OCI-LY7 (cell line): ENCODE data around the gene AVL9. TPM values are rescaled to one million over a fixed set of nuclear protein-coding genes. Genes with fewer than 3 reads are reported as not detected.
A peak's percentile ranks its signal among the peaks of the same experiment; 100 is the strongest.

ENCODE experiments used
- BruUV-seq: library from RNA; stranded (reverse); fragments of 400-500 nt; replicated peaks from 2 replicates; lab custom pipeline; 2021; lab: Mats Ljungman, UMichigan
- CTCF ChIA-PET: fragments of 300-600 bp; sonication (Branson Sonifier 250); formaldehyde crosslinking; loops from one replicate; lab custom pipeline; 2022; ENCODE audit warnings: antibody characterized with exemption; ENCODE audit not compliant: unreplicated experiment; lab: Charles Lee
- POLR2A ChIA-PET: fragments of 300-600 bp; sonication (Branson Sonifier 250); formaldehyde crosslinking; loops from one replicate; lab custom pipeline; 2022; ENCODE audit warnings: antibody characterized with exemption; lab: Charles Lee
- DNase-seq: peaks from one replicate; pipeline ENCODE4 v3.0.0-alpha.2; 2015; ENCODE audit warnings: low spot score
- H2AFZ ChIP-seq: fragments of 200-600 bp; sonication (generic), shearing (Covaris generic); 2 replicates; pipeline ENCODE4 v1.6.1; 2014; ENCODE audit warnings: mild to moderate bottlenecking, antibody characterized with exemption, low read length, moderate library complexity
- H3K27ac ChIP-seq: fragments of 200-600 bp; sonication (generic); 2 replicates; pipeline ENCODE4 v1.5.1; 2014; ENCODE audit warnings: mixed run types, low read depth, mild to moderate bottlenecking, moderate library complexity, low read length, inconsistent platforms; ENCODE audit not compliant: poor library complexity, severe bottlenecking
- H3K36me3 ChIP-seq: fragments of 200-600 bp; sonication (generic); 2 replicates; pipeline ENCODE4 v1.6.1; 2014; ENCODE audit warnings: mild to moderate bottlenecking, antibody characterized with exemption, low read length, moderate library complexity, mixed read lengths; ENCODE audit not compliant: insufficient read depth
- H3K4me1 ChIP-seq: fragments of 200-600 bp; sonication (generic); 2 replicates; pipeline ENCODE4 v1.5.1; 2014; ENCODE audit warnings: mild to moderate bottlenecking, low read length; ENCODE audit not compliant: insufficient read depth, poor library complexity, severe bottlenecking
- H3K4me2 ChIP-seq: fragments of 200-600 bp; sonication (generic); 2 replicates; pipeline ENCODE4 v1.6.1; 2014; ENCODE audit warnings: mild to moderate bottlenecking, low read length
- H3K4me3 ChIP-seq: fragments of 200-600 bp; sonication (generic); 2 replicates; pipeline ENCODE4 v1.5.1; 2014; ENCODE audit warnings: mild to moderate bottlenecking, low read depth, low read length; ENCODE audit not compliant: poor library complexity, severe bottlenecking
- H3K79me2 ChIP-seq: fragments of 200-600 bp; sonication (generic); 2 replicates; pipeline ENCODE4 v1.6.1; 2016; ENCODE audit warnings: low read depth, mild to moderate bottlenecking, low read length, moderate library complexity, mixed read lengths; ENCODE audit not compliant: insufficient read depth
- H3K9me2 ChIP-seq: fragments of 200-600 bp; sonication (generic); 2 replicates; pipeline ENCODE4 v1.6.1; 2016; ENCODE audit warnings: mild to moderate bottlenecking, low read length, mixed read lengths; ENCODE audit not compliant: insufficient read depth
- H3K9me3 ChIP-seq: fragments of 200-600 bp; sonication (generic); 2 replicates; pipeline ENCODE4 v1.6.1; 2014; ENCODE audit warnings: mild to moderate bottlenecking, mixed run types, low read length, mixed read lengths
- H4K20me1 ChIP-seq: fragments of 200-600 bp; sonication (generic); 2 replicates; pipeline ENCODE4 v1.6.1; 2014; ENCODE audit warnings: mild to moderate bottlenecking, antibody characterized with exemption, low read length, moderate library complexity, mixed read lengths; ENCODE audit not compliant: insufficient read depth
- CTCF ChIP-seq: fragments of 200-600 bp; sonication (generic); conservative IDR thresholded peaks from 2 replicates; pipeline ENCODE4 v1.5.1; 2014; ENCODE audit warnings: mild to moderate bottlenecking, antibody characterized with exemption, low read length, moderate library complexity, mixed read lengths
- EZH2phosphoT487 ChIP-seq: fragments of 200-600 bp; sonication (generic); IDR thresholded peaks from 2 replicates; pipeline ENCODE4 v1.6.1; 2018; ENCODE audit warnings: low read depth, borderline replicate concordance, mild to moderate bottlenecking, mixed run types, antibody characterized with exemption, low read length, moderate library complexity, mixed read lengths
- intact Hi-C: fragments of 100-400 bp; cut with micrococcal nuclease; formaldehyde crosslinking; loops from one replicate; pipeline ENCODE4 v1.10.0; 2022; ENCODE audit not compliant: unreplicated experiment
- total RNA-seq, 2 experiments: library from RNA; depleted of rRNA in 1 of 2; stranded (reverse); fragments of >200 nt in 1 of 2; shearing (Covaris generic) in 1 of 2; gene quantifications; 2 replicates each; pipeline ENCODE4 v1.2.3, GENCODE V29; 2014 to 2022

AVL9 gene
- total RNA-seq, 2 experiments from 2014 or later: 36.6 to 54.9 TPM

GRCh38 chr7:32518534-32519140, 23.3 kb downstream of the AVL9 start:
- H3K36me3 ChIP-seq: peaks cover 83% of the 10 kb centered on the region
- peaks cover 59% of the 10 kb centered on the region for H3K9me3 ChIP-seq
- intact Hi-C loops: no loop called here
- no peak overlapping the region for H3K4me2 ChIP-seq
- DNase-seq: peak; percentile 77
- H3K27ac ChIP-seq: no peak overlapping the region
- POLR2A ChIA-PET: interaction anchor here (0.7 kb wide), 1 partner anchor 14 kb away, joined by 3 read pairs; no protein-coding TSS in a partner anchor
- no peak overlapping the region for H2AFZ ChIP-seq
- H3K4me1 ChIP-seq: peaks cover 6% of the 10 kb centered on the region
- CTCF ChIA-PET: no interaction called here
- no peak for TF ChIP-seq EZH2phosphoT487
- no peak for TF ChIP-seq CTCF
- BruUV-seq: no TSS peak
- no peak overlapping the region for H3K4me3 ChIP-seq
- H3K79me2 ChIP-seq: peaks cover 30% of the 10 kb centered on the region
- no peaks in the 10 kb centered on the region for H4K20me1 ChIP-seq
- no peaks in the 10 kb centered on the region for H3K9me2 ChIP-seq

- Histone ChIP-seq H3K4me1 (peaks cover 6% of the 10 kb centered on the region), H3K9me2 (no peaks in the 10 kb centered on the region), H3K36me3 (peaks cover 79% of the 10 kb centered on the region), H2AFZ (no peak overlapping the region), H3K27ac (no peak overlapping the region), H3K4me2 (no peak overlapping the region), H3K79me2 (peaks cover 29% of the 10 kb centered on the region), H4K20me1 (no peaks in the 10 kb centered on the region), H3K9me3 (peaks cover 60% of the 10 kb centered on the region), H3K4me3 (no peak overlapping the region)
- TF ChIP-seq EZH2phosphoT487 (no peak), CTCF (no peak)
- DNase-seq: no peak
- intact Hi-C loops: no loop called here
- ChIA-PET POLR2A (no interaction called here), CTCF (no interaction called here)
- BruUV-seq: no TSS peak
Observed at GRCh38 chr7:32519763-32520162, 24.5 kb downstream of the AVL9 start.
